ENCODE measurements around the gene MGAT4A. TPM values are rescaled to one million over a fixed set of nuclear protein-coding genes. Genes with fewer than 3 reads are reported as not detected.

MGAT4A gene
- total and polyA plus RNA-seq, 2 of the 8 experiments (the other 6 are each of a cell fraction or from before 2014, with no cell fraction given): 1.4 to 7.7 TPM

DNA sequence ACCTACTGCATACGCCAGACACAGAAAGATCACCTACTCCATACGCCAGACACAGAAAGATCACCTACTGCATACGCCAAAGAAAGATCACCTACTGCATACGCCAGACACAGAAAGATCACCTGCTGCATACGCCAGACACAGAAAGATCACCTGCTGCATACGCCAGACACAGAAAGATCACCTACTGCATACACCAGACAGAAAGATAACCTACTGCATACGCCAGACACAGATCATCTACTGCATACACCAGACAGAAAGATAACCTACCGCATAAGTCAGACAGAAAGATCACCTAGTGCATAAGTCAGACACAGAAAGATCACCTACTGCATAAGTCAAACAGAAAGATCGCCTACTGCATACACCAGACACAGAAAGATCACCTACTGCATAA lies 148.4 kb downstream of the MGAT4A start (continued):
- TF ChIP-seq, protein P1, sequence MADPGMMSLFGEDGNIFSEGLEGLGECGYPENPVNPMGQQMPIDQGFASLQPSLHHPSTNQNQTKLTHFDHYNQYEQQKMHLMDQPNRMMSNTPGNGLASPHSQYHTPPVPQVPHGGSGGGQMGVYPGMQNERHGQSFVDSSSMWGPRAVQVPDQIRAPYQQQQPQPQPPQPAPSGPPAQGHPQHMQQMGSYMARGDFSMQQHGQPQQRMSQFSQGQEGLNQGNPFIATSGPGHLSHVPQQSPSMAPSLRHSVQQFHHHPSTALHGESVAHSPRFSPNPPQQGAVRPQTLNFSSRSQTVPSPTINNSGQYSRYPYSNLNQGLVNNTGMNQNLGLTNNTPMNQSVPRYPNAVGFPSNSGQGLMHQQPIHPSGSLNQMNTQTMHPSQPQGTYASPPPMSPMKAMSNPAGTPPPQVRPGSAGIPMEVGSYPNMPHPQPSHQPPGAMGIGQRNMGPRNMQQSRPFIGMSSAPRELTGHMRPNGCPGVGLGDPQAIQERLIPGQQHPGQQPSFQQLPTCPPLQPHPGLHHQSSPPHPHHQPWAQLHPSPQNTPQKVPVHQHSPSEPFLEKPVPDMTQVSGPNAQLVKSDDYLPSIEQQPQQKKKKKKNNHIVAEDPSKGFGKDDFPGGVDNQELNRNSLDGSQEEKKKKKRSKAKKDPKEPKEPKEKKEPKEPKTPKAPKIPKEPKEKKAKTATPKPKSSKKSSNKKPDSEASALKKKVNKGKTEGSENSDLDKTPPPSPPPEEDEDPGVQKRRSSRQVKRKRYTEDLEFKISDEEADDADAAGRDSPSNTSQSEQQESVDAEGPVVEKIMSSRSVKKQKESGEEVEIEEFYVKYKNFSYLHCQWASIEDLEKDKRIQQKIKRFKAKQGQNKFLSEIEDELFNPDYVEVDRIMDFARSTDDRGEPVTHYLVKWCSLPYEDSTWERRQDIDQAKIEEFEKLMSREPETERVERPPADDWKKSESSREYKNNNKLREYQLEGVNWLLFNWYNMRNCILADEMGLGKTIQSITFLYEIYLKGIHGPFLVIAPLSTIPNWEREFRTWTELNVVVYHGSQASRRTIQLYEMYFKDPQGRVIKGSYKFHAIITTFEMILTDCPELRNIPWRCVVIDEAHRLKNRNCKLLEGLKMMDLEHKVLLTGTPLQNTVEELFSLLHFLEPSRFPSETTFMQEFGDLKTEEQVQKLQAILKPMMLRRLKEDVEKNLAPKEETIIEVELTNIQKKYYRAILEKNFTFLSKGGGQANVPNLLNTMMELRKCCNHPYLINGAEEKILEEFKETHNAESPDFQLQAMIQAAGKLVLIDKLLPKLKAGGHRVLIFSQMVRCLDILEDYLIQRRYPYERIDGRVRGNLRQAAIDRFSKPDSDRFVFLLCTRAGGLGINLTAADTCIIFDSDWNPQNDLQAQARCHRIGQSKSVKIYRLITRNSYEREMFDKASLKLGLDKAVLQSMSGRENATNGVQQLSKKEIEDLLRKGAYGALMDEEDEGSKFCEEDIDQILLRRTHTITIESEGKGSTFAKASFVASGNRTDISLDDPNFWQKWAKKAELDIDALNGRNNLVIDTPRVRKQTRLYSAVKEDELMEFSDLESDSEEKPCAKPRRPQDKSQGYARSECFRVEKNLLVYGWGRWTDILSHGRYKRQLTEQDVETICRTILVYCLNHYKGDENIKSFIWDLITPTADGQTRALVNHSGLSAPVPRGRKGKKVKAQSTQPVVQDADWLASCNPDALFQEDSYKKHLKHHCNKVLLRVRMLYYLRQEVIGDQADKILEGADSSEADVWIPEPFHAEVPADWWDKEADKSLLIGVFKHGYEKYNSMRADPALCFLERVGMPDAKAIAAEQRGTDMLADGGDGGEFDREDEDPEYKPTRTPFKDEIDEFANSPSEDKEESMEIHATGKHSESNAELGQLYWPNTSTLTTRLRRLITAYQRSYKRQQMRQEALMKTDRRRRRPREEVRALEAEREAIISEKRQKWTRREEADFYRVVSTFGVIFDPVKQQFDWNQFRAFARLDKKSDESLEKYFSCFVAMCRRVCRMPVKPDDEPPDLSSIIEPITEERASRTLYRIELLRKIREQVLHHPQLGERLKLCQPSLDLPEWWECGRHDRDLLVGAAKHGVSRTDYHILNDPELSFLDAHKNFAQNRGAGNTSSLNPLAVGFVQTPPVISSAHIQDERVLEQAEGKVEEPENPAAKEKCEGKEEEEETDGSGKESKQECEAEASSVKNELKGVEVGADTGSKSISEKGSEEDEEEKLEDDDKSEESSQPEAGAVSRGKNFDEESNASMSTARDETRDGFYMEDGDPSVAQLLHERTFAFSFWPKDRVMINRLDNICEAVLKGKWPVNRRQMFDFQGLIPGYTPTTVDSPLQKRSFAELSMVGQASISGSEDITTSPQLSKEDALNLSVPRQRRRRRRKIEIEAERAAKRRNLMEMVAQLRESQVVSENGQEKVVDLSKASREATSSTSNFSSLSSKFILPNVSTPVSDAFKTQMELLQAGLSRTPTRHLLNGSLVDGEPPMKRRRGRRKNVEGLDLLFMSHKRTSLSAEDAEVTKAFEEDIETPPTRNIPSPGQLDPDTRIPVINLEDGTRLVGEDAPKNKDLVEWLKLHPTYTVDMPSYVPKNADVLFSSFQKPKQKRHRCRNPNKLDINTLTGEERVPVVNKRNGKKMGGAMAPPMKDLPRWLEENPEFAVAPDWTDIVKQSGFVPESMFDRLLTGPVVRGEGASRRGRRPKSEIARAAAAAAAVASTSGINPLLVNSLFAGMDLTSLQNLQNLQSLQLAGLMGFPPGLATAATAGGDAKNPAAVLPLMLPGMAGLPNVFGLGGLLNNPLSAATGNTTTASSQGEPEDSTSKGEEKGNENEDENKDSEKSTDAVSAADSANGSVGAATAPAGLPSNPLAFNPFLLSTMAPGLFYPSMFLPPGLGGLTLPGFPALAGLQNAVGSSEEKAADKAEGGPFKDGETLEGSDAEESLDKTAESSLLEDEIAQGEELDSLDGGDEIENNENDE (IDR thresholded peaks at IDR 0.05; ENCODE audit: insufficient replicate concordance, low read length): no peak
- no peak for TF ChIP-seq BCL11A (IDR thresholded peaks at IDR 0.05; ENCODE audit: low read depth in 2 of 2, low read length in 2 of 2)
- TF ChIP-seq RNF2 (IDR thresholded peaks at IDR 0.05; ENCODE audit: borderline replicate concordance, low read depth, low read length, missing control alignments, poor library complexity, severe bottlenecking): no peak
- TF ChIP-seq, protein P2, sequence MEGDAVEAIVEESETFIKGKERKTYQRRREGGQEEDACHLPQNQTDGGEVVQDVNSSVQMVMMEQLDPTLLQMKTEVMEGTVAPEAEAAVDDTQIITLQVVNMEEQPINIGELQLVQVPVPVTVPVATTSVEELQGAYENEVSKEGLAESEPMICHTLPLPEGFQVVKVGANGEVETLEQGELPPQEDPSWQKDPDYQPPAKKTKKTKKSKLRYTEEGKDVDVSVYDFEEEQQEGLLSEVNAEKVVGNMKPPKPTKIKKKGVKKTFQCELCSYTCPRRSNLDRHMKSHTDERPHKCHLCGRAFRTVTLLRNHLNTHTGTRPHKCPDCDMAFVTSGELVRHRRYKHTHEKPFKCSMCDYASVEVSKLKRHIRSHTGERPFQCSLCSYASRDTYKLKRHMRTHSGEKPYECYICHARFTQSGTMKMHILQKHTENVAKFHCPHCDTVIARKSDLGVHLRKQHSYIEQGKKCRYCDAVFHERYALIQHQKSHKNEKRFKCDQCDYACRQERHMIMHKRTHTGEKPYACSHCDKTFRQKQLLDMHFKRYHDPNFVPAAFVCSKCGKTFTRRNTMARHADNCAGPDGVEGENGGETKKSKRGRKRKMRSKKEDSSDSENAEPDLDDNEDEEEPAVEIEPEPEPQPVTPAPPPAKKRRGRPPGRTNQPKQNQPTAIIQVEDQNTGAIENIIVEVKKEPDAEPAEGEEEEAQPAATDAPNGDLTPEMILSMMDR (IDR thresholded peaks at IDR 0.05; ENCODE audit: control extremely low read depth in 1 of 3, insufficient read depth in 1 of 3, low read depth in 1 of 3, low read length in 3 of 3): no peak
- TF ChIP-seq, protein P3, sequence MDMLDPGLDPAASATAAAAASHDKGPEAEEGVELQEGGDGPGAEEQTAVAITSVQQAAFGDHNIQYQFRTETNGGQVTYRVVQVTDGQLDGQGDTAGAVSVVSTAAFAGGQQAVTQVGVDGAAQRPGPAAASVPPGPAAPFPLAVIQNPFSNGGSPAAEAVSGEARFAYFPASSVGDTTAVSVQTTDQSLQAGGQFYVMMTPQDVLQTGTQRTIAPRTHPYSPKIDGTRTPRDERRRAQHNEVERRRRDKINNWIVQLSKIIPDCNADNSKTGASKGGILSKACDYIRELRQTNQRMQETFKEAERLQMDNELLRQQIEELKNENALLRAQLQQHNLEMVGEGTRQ (IDR thresholded peaks at IDR 0.05; ENCODE audit: low read length): no peak

Measured in H1 (cell line).